Right lobe of liver (tissue), 4 donors: ENCODE measurements around the gene ASB13.

Experiments
- POLR2A ChIP-seq: fragments of 450-650 bp; IDR thresholded peaks from one replicate; pipeline ENCODE4 v1.6.1; 2017; ENCODE audit warnings: antibody characterized with exemption, mild to moderate bottlenecking
- TF ChIP-seq, protein P1 (sequence below), 4 donors: fragments of 200-600 bp in 3 of 4; fragments of 450-650 bp in 1 of 4; IDR thresholded peaks; one replicate each; pipeline versions ENCODE4 v1.5.1 to v1.8.0; 2016 to 2022; ENCODE audit warnings: antibody characterized with exemption in 4 of 4, mild to moderate bottlenecking in 2 of 4
- donor health status: DM: no; HTN: no; CAD: no.
- donor health status: DM: no; HTN: no; CAD: no.
- donor health status: DM: no; HTN: yes; CAD: no.

DNA sequence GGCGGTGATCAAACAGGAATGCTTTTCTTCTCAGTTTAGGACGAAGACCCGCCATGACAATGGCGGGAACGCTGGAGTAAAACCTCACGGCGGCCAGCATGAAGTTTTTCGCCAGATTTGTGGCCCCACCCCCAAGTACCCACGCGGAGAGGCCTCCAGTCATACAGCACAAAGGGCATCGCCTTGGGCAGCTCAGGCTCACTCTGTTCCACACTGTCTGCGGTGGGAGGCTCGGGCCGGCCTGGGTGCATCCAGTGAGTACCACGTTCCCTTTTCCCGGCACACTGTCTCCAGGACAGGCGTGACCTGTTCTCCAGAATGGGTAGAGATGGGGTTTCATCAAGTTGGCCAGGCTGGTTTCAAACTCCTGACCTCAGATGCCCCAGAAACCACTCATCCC is 27.3 kb downstream of the ASB13 start:
- TF ChIP-seq, protein P1, sequence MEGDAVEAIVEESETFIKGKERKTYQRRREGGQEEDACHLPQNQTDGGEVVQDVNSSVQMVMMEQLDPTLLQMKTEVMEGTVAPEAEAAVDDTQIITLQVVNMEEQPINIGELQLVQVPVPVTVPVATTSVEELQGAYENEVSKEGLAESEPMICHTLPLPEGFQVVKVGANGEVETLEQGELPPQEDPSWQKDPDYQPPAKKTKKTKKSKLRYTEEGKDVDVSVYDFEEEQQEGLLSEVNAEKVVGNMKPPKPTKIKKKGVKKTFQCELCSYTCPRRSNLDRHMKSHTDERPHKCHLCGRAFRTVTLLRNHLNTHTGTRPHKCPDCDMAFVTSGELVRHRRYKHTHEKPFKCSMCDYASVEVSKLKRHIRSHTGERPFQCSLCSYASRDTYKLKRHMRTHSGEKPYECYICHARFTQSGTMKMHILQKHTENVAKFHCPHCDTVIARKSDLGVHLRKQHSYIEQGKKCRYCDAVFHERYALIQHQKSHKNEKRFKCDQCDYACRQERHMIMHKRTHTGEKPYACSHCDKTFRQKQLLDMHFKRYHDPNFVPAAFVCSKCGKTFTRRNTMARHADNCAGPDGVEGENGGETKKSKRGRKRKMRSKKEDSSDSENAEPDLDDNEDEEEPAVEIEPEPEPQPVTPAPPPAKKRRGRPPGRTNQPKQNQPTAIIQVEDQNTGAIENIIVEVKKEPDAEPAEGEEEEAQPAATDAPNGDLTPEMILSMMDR (IDR thresholded peaks at IDR 0.05): no peak
- no peak for TF ChIP-seq POLR2A
